Measurements from ENCODE around the gene ZER1. TPM values are rescaled to one million over a fixed set of nuclear protein-coding genes. Genes with fewer than 3 reads are reported as not detected.
A peak's percentile ranks its signal among the peaks of the same experiment; 100 is the strongest.

Gene ZER1
- polyA plus RNA-seq, 1 donor from 2014 or later = 30.6 TPM

- Histone ChIP-seq H3K4me2 (ENCODE audit: low read length) (no peak overlapping the region), H3K27me3 (ENCODE audit: insufficient read depth, low read depth, low read length) (no peaks in the 10 kb centered on the region), H3F3A (ENCODE audit: insufficient read depth, low read length, poor library complexity, severe bottlenecking) (no peaks in the 10 kb centered on the region), H4K20me1 (ENCODE audit: insufficient read depth) (no peaks in the 10 kb centered on the region), H3K9ac (ENCODE audit: low read length) (no peak overlapping the region), H3K4me3 (ENCODE audit: low read length) (peak overlapping the region; percentile 39), H3K36me3 (ENCODE audit: insufficient read depth, low read length) (no peaks in the 10 kb centered on the region), H2AFZ (ENCODE audit: low read depth, low read length) (no peak overlapping the region), H3K27ac (ENCODE audit: low read length) (no peak overlapping the region), H3K79me2 (replicated peaks; ENCODE audit: insufficient read depth, low read length) (no peaks in the 10 kb centered on the region), H3K9me3 (ENCODE audit: low read length) (no peaks in the 10 kb centered on the region), H3K9me2 (ENCODE audit: insufficient read depth, low read length) (no peaks in the 10 kb centered on the region)
- TF ChIP-seq TAF1 (IDR thresholded peaks at IDR 0.05; ENCODE audit: low read depth) (no peak), SMC3 (conservative IDR thresholded peaks at IDR 0.05; ENCODE audit: poor library complexity) (no peak), POLR2AphosphoS5 (IDR thresholded peaks at IDR 0.05) (no peak), MXI1 (conservative IDR thresholded peaks at IDR 0.05; ENCODE audit: poor library complexity, severe bottlenecking) (no peak), REST (IDR thresholded peaks at IDR 0.05; ENCODE audit: borderline replicate concordance) (no peak), RAD21 (conservative IDR thresholded peaks at IDR 0.05) (no peak), EZH2 (IDR thresholded peaks at IDR 0.05; ENCODE audit: borderline replicate concordance, insufficient read depth, low read length, poor library complexity, severe bottlenecking) (no peak), CTCF (IDR thresholded peaks at IDR 0.05; ENCODE audit: poor library complexity, severe bottlenecking) (no peak), EP300 (conservative IDR thresholded peaks at IDR 0.05; ENCODE audit: poor library complexity, severe bottlenecking) (no peak)
Observed at GRCh38 chr9:128684065-128684324, 87.7 kb downstream of the ZER1 start.

- TF ChIP-seq SMC3 (conservative IDR thresholded peaks at IDR 0.05; ENCODE audit: poor library complexity) (no peak), CTCF (IDR thresholded peaks at IDR 0.05; ENCODE audit: poor library complexity, severe bottlenecking) (no peak), EP300 (conservative IDR thresholded peaks at IDR 0.05; ENCODE audit: poor library complexity, severe bottlenecking) (no peak), EZH2 (IDR thresholded peaks at IDR 0.05; ENCODE audit: borderline replicate concordance, insufficient read depth, low read length, poor library complexity, severe bottlenecking) (no peak)
- H3K36me3 ChIP-seq (ENCODE audit: insufficient read depth, low read length) = no peaks in the 10 kb centered on the region
- no peaks in the 10 kb centered on the region for H4K20me1 ChIP-seq (ENCODE audit: insufficient read depth)
- no peak overlapping the region for H3K9ac ChIP-seq (ENCODE audit: low read length)
- H3K4me2 ChIP-seq (ENCODE audit: low read length) = no peak overlapping the region
- peak overlapping the region; percentile 39 for H3K4me3 ChIP-seq (ENCODE audit: low read length)
- no peaks in the 10 kb centered on the region for H3K79me2 ChIP-seq (replicated peaks; ENCODE audit: insufficient read depth, low read length)
- H2AFZ ChIP-seq (ENCODE audit: low read depth, low read length) = no peak overlapping the region
- H3K9me3 ChIP-seq (ENCODE audit: low read length) = no peaks in the 10 kb centered on the region
- no peaks in the 10 kb centered on the region for H3K27me3 ChIP-seq (ENCODE audit: insufficient read depth, low read depth, low read length)
- no peaks in the 10 kb centered on the region for H3F3A ChIP-seq (ENCODE audit: insufficient read depth, low read length, poor library complexity, severe bottlenecking)
- no peak overlapping the region for H3K27ac ChIP-seq (ENCODE audit: low read length)
- no peaks in the 10 kb centered on the region for H3K9me2 ChIP-seq (ENCODE audit: insufficient read depth, low read length)
Observed at GRCh38 chr9:128683340-128684064, 88.2 kb downstream of the ZER1 start.

Small RNA genes lying within 50 kb of the gene (small RNA-seq; reads per million reads assigned to genes)
- gene RF00017 (0 reads per million in 3 experiments), gene RN7SL560P (0 reads per million in 3 experiments)

Other genes starting within 250 kb of the ZER1 start
- gene SPTAN1, start 219.3 kb downstream of the ZER1 start, polyA plus RNA-seq = 287 and 353 TPM in 2 replicates
- gene DYNC2I2, start 115.1 kb downstream of the ZER1 start, polyA plus RNA-seq = 82.5 and 86.6 TPM in 2 replicates
- gene SET, start 82.7 kb downstream of the ZER1 start, polyA plus RNA-seq = 549 and 855 TPM in 2 replicates
- gene PKN3, start 69.4 kb downstream of the ZER1 start, polyA plus RNA-seq = 0.06 and 1.4 TPM in 2 replicates
- 0.09 TPM in 1 of 2 replicates, not detected in the other for gene ZDHHC12, start 47.8 kb downstream of the ZER1 start, polyA plus RNA-seq
- 24.4 and 30.0 TPM in 2 replicates for gene TBC1D13, start 15.3 kb upstream of the ZER1 start, polyA plus RNA-seq
- gene ENDOG, start 46.6 kb upstream of the ZER1 start, polyA plus RNA-seq = 60.1 and 61.5 TPM in 2 replicates
- gene SPOUT1, start 57.9 kb upstream of the ZER1 start, polyA plus RNA-seq = 26.7 and 34.7 TPM in 2 replicates
- 22.6 and 24.4 TPM in 2 replicates for gene KYAT1, start 110.0 kb upstream of the ZER1 start, polyA plus RNA-seq
- gene LRRC8A, start 110.2 kb upstream of the ZER1 start, polyA plus RNA-seq = 11.6 and 15.6 TPM in 2 replicates
- gene PHYHD1, start 149.1 kb upstream of the ZER1 start, polyA plus RNA-seq = not detected in 2 replicates
- gene DOLK, start 175.7 kb upstream of the ZER1 start, polyA plus RNA-seq = 11.3 and 14.4 TPM in 2 replicates
- gene NUP188, start 175.8 kb upstream of the ZER1 start, polyA plus RNA-seq = 21.2 and 24.0 TPM in 2 replicates

All from neural cell (in vitro differentiated cells).